ENCODE measurements around the gene PLXNC1. TPM values are rescaled to one million over a fixed set of nuclear protein-coding genes. Genes with fewer than 3 reads are reported as not detected.

PLXNC1 gene
- total and polyA plus RNA-seq, 9 of the 15 experiments (the other 6 are each of a cell fraction or from before 2014, with no cell fraction given), result 0.08 to 0.87 (median 0.28) TPM

DNA sequence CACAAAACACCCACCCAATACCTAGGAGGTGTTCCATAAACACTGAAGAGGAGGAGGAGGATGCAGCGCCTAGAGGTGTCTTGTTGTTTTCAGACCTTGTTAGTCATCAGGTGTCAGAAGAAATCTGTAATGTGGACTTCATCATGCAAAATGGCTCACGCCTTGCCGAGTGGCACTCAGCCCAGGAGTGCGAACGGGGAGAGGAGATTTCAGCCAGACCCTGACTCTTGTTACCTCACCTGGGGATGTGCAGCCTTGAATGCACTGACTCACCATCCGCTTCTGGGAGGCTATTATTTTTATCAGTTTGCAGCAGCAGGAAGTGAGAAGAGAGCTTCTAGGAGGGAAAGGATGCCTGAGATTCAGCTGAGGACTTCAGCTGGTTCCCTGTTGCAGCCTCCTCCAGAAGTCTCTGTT is 48.2 kb upstream of the PLXNC1 start (continued):
- TF ChIP-seq, protein P1, sequence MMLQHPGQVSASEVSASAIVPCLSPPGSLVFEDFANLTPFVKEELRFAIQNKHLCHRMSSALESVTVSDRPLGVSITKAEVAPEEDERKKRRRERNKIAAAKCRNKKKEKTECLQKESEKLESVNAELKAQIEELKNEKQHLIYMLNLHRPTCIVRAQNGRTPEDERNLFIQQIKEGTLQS (IDR thresholded peaks at IDR 0.05), result peak; percentile 96
- TF ChIP-seq, protein P1 (CRISPR knock-in tag; conservative IDR thresholded peaks at IDR 0.05), result 0 out of 2 replicates have a peak, but pooled peaks have one; percentile 46
- TF ChIP-seq CREBBP (IDR thresholded peaks at IDR 0.05; ENCODE audit: low read depth, low read length) (no peak), ETV1 (tag; conservative IDR thresholded peaks at IDR 0.05; ENCODE audit: low read depth) (peak; percentile 92), CREM (IDR thresholded peaks at IDR 0.05; ENCODE audit: low read depth) (peak; percentile 51), ERF (CRISPR knock-in tag; IDR thresholded peaks at IDR 0.05) (no peak), BHLHE40 (IDR thresholded peaks at IDR 0.05; ENCODE audit: low read length) (peak; percentile 47; the same call in 1 of the 2 replicates), RFX5 (IDR thresholded peaks at IDR 0.05; ENCODE audit: low read depth, low read length) (no peak), POLR2H (tag; IDR thresholded peaks at IDR 0.05; ENCODE audit: low read depth) (no peak), TAL1 (IDR thresholded peaks at IDR 0.05) (peak; percentile 84), CXXC5 (CRISPR knock-in tag; IDR thresholded peaks at IDR 0.05) (peak; percentile 27; the same call in 1 of the 2 replicates), ZSCAN32 (CRISPR knock-in tag; IDR thresholded peaks at IDR 0.05) (0 out of 2 replicates have a peak, but pooled peaks have one; percentile 21), NCOR1 (IDR thresholded peaks at IDR 0.05) (peak; percentile 72), ZNF311 (CRISPR knock-in tag; IDR thresholded peaks at IDR 0.05) (no peak), RBM14 (IDR thresholded peaks at IDR 0.05; ENCODE audit: borderline replicate concordance, insufficient read depth, low read depth, low read length) (no peak), PRPF4 (IDR thresholded peaks at IDR 0.05; ENCODE audit: insufficient read depth, low read depth, low read length, poor library complexity, severe bottlenecking) (no peak), PML (IDR thresholded peaks at IDR 0.05; ENCODE audit: low read length) (peak; percentile 58; the same call in 1 of the 2 replicates), C11orf30 (IDR thresholded peaks at IDR 0.05; ENCODE audit: low read depth) (peak; percentile 37; the same call in 1 of the 2 replicates), NEUROD1 (IDR thresholded peaks at IDR 0.05; ENCODE audit: borderline replicate concordance, low read depth, low read length, partially characterized antibody) (peak; percentile 37), FOS (IDR thresholded peaks at IDR 0.05; ENCODE audit: extremely low read depth, insufficient read length) (peak; percentile 43), CTBP1 (IDR thresholded peaks at IDR 0.05; ENCODE audit: borderline replicate concordance) (peak; percentile 98), ZNF121 (CRISPR knock-in tag; conservative IDR thresholded peaks at IDR 0.05) (no peak), MEIS2 (IDR thresholded peaks at IDR 0.05; ENCODE audit: partially characterized antibody) (peak; percentile 41), RBM15 (IDR thresholded peaks at IDR 0.05; ENCODE audit: insufficient read depth, low read length) (no peak), ZNF584 (CRISPR knock-in tag; IDR thresholded peaks at IDR 0.05; ENCODE audit: low read depth) (0 out of 2 replicates have a peak, but pooled peaks have one; percentile 38), NCOA1 (IDR thresholded peaks at IDR 0.05; ENCODE audit: low read depth) (peak; percentile 53; the same call in 1 of the 2 replicates), LEF1 (IDR thresholded peaks at IDR 0.05) (peak; percentile 22; the same call in 1 of the 2 replicates)
- TF ChIP-seq, protein P2, sequence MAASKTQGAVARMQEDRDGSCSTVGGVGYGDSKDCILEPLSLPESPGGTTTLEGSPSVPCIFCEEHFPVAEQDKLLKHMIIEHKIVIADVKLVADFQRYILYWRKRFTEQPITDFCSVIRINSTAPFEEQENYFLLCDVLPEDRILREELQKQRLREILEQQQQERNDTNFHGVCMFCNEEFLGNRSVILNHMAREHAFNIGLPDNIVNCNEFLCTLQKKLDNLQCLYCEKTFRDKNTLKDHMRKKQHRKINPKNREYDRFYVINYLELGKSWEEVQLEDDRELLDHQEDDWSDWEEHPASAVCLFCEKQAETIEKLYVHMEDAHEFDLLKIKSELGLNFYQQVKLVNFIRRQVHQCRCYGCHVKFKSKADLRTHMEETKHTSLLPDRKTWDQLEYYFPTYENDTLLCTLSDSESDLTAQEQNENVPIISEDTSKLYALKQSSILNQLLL (CRISPR knock-in tag; IDR thresholded peaks at IDR 0.05; ENCODE audit: borderline replicate concordance), result no peak
- TF ChIP-seq, protein P3, sequence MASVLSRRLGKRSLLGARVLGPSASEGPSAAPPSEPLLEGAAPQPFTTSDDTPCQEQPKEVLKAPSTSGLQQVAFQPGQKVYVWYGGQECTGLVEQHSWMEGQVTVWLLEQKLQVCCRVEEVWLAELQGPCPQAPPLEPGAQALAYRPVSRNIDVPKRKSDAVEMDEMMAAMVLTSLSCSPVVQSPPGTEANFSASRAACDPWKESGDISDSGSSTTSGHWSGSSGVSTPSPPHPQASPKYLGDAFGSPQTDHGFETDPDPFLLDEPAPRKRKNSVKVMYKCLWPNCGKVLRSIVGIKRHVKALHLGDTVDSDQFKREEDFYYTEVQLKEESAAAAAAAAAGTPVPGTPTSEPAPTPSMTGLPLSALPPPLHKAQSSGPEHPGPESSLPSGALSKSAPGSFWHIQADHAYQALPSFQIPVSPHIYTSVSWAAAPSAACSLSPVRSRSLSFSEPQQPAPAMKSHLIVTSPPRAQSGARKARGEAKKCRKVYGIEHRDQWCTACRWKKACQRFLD (CRISPR knock-in tag; IDR thresholded peaks at IDR 0.05), result no peak

Data from K562 (cell line).